ENCODE data around the gene TRAPPC8.
A peak's percentile ranks its signal among the peaks of the same experiment; 100 is the strongest.
"Not testable (repeated sequence)": the region's sequence is repeated elsewhere in the genome, so short reads cannot be mapped to it uniquely, and the experiment has no call there.

Gene TRAPPC8, protein sequence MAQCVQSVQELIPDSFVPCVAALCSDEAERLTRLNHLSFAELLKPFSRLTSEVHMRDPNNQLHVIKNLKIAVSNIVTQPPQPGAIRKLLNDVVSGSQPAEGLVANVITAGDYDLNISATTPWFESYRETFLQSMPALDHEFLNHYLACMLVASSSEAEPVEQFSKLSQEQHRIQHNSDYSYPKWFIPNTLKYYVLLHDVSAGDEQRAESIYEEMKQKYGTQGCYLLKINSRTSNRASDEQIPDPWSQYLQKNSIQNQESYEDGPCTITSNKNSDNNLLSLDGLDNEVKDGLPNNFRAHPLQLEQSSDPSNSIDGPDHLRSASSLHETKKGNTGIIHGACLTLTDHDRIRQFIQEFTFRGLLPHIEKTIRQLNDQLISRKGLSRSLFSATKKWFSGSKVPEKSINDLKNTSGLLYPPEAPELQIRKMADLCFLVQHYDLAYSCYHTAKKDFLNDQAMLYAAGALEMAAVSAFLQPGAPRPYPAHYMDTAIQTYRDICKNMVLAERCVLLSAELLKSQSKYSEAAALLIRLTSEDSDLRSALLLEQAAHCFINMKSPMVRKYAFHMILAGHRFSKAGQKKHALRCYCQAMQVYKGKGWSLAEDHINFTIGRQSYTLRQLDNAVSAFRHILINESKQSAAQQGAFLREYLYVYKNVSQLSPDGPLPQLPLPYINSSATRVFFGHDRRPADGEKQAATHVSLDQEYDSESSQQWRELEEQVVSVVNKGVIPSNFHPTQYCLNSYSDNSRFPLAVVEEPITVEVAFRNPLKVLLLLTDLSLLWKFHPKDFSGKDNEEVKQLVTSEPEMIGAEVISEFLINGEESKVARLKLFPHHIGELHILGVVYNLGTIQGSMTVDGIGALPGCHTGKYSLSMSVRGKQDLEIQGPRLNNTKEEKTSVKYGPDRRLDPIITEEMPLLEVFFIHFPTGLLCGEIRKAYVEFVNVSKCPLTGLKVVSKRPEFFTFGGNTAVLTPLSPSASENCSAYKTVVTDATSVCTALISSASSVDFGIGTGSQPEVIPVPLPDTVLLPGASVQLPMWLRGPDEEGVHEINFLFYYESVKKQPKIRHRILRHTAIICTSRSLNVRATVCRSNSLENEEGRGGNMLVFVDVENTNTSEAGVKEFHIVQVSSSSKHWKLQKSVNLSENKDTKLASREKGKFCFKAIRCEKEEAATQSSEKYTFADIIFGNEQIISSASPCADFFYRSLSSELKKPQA (N-terminal part only)

DNA sequence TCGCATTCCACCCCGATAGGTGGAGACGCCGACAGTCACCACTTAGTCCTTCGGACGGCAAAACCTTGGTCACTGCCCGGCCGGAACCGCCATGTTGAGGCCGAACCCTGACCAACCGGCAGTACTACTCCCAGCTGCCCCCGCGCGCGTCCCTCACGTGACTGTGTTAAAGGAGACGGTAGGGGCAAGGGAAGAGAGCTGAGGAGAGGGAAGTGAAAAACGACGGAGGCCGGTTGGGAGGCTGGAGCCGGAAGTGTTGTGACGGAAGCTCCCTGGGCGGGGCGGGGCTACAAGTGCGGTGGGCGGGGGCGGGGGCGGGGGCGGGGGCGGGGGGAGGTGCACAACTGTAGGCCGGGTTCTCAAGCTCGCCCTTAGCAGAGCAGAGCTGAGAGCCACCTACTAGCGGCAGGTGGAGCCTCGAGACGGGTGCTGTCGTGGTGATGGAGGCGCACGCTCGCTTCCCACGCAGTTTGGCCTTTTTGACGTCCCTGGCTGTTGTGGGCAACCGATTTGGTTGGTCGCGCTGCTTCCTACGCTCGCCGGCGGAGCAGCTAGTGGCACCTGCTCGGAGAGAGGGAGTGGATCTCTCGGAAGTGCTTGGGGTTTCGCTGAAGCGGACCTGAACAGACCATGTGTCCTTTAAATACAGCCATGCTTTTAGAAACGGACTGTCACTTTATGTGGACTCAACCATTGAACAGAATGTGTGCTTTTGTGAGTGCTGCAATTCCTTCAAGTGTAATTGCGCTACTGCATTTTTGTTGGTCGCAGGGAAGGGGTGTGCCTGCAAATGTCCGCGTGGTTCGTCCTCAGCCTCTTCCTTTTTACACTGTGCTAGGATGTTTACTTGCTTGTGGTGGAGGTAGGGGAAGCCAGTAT, at the start of gene TRAPPC8:
TSS of gene TRAPPC8 (minus strand) at position 130 of the 879 bp plus-strand sequence. CDS start 364 bp downstream, outside the sequence.
- DNase-seq: peak; percentile 85 to 92

DNA sequence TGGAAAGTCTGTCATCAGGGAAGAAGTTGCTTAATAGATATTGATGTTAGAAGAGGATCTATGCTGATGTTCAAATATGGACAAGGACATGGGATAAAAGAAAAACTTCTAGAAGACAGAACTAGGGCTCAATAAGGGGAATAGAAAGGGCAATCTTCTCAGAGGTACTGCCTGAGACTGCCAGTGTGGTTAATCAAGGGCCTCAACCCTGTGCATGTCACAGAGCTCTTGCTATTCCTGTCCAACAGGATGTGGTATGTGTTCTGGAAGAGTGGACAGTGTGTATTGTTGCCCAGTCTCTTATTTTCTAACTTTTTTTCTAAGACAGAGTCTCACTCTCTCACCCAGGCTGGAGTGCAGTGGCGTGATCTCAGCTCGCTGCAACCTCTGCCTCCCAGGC, 47.9 kb upstream of the TRAPPC8 start:
- no peak for DNase-seq

DNA sequence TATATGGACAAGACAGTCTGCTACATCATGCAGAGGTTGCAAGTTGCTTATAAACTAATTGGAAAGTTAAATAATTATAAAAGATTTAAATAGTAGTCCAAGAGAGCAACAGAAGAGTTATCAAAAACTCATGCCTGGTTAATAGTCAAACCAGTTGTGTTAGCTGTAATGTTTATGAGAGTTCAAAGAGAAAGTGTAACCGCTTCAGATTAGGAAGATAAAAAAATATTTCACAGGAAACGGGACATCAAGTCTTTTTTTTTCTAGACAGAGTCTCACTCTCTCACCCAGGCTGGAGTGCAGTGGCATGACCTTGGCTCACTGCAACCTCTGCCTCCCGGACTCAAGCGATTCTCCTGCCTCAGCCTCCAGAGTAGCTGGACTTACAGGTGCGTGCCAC, 41.0 kb upstream of the TRAPPC8 start:
- DNase-seq: no peak

DNA sequence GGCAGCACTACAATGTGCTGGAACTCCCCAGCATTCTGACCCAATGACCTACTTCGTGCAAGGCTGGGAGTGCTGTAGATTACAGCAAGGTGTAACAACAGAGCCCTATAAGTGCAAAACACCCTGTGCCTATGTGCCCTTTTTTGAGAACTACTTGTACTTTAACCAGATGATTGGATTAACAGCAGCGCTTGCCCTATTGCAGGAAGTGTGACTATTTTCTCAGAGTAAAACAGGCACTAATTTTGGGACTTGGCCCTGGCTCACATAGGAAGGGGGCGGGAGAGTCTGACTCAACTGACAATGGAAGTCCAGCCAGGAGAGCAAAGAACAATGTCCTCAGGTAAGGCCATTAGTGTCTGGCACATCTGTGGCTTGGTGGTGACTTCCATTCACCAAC, 40.1 kb upstream of the TRAPPC8 start:
- DNase-seq: no peak

DNA sequence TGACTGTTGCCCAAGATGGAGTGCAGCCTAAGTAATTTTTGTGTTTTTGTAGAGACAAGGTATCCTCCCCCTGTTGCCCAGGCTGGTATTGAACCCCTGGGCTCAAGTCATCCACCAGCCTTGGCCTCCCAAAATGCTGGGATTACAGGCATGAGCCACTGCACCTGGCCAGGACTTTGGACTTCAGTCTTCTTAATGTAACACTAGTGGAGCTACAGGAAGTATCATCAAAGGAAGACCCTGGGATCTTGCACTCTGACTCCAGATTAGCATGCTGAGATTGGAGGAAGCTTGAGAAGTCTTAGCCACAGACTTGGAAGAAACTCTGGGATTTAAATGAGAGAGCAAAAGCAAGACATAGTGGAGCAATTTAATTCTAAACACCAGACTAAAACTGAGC, 37.9 kb upstream of the TRAPPC8 start:
- no peak for DNase-seq

DNA sequence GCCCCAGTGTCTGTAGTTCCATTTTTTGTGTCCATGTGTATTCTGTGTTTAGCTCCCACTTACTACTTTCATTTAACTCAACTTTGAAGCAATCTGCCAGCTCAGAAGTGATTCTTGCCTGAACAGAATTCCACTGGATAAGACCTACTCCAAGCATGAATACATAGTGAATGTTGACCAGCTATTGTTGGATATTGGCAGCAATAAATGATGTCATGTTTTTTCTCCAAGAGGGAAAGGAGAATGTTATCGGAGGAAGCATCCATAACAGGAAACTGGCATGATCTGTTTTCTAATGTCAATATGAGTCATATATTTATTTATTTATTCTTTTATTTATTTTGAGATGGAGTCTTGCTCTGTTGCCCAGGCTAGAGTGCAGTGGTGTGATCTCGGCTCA, 36.8 kb upstream of the TRAPPC8 start:
- DNase-seq: no peak

DNA sequence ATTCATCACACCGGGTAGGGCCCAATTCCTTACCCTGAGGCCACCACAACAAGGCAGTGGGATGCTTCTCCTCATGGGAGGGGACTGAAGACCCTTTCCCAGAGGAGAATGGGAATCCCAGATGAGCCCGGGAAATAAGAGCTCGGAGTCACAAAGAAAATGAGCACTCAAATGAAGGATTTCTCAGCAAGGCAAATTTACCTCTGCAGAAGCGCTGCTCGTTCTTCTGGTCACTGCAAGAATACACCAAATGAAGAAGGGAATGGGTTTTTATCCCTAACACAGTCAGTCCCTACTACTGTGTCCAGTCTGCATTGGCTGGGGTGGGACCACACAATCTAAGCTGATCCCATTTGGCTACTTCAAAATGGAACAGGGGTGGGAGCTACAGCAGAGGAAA, 35.7 kb upstream of the TRAPPC8 start:
- DNase-seq: no peak

DNA sequence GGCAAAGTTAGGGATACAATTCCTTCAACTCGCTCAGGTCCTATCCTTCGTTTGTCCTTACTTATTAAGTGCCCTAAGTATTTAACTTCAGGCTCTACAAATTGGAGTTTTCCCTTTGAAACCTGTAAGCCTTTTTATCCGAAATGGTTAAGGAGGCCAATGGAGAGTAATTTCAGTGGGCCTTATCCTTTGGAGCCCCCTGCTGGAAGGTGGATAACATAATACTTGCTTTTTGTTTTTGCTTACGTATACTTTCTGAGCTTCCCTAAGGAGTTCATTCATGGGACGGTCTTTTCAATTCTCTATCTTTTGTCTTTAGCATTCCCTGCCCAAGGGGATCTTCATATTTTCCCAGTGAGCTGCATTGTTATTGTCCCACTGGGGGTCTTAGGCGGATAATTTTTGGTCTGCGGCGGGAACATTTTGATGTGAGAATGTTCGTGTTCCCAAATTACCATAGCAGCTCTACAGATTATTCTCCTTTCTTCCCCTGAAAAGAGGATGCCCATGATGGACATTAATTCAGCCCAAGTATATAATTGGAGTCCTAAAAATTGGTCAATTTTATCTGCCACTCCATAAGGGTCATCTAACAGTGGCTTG, 34.4 kb upstream of the TRAPPC8 start:
- DNase-seq: no peak

DNA sequence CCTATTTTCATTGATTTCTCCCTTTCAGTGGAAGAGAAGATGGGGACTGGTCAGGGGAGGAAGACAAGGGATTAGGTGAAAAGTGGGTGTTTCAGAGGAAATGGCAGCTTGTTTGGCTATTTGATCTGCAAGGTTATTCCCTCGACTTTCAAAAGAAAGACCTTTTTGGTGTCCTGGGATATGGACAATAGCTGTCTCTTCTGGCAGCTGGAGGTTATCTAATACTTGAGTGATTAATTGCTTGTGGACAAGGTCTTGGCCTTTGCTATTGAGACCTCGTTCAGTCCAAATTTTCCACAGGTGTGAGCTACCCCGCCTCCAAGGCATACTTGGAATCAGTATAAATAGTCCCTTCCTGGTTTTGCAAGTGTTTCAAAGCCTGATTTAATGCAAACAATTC, 33.3 kb upstream of the TRAPPC8 start:
- no peak for DNase-seq

DNA sequence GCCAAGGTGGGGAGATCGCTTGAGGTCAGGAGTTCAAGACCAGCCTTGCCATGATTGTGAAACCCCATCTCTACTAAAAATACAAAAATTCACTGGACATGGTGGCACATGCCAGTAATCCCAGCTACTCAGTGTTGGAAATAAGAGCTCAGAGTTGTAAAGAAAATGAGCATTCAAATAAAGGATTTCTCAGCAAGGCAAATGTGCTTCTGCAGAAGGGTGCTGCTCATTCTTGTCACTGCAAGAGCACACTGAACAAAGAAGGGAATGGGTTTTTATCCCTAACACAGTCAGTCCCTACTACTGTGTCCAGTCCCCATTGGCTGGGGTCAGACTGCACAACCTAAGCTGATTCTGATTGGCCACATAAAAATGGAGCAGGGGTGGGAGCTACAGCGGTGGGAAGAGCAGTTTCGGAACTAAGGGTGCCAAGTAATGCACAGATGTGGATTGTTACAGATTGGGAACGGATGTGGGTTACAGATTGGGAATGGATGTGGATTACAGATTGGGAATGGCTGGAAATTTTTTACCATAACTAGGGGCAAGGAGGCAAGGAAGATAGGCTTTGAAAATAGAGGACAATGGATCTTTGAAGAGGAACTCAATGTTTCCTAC, 31.1 kb upstream of the TRAPPC8 start:
- no peak for DNase-seq

DNA sequence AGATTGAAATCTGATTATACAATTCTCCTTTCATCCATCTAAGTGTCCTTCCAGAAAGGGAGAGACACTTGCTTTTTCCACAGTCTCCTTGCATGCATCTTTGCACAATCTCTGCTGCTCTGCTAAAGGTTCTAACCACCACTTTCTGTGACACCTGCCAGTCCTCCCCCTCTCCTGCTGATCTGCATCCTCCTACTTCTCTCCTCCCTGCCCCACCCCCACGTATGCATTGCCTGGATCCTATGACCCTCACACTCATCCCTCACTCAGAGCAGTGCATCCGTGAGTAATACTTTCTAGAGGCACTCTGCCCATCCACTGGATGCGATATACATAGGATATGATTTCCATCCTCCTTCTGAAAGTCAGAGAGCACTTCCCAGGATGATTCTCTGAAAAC, 27.7 kb upstream of the TRAPPC8 start:
- DNase-seq: no peak

DNA sequence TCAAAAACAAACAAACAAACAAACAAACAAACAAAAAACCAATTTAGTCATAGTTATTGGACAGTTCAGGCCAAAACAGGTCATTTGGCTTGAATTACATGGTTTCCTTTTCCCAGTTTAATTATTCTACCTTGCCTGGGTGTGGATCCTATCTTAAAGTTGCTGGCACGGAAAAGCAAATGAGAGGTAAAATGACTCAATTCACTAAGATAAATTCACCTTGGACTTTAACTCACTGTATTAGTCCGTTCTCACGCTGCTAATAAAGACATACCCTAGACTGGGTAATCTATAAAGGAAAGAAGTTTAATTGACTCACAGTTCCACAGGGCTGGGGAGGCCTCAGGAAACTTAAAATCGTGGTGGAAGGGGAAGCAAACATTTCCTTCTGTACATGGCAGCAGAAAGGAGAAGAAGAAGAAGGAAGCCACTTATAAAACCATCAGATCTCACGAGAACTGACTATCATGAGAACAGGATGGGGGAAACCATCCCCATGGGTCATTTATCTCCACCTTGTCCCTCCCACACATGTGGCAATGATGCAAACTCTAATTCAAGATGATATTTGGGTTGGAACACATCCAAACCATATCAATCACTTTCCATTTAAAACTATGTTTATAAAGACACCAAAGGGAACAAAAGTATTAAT, 22.5 kb upstream of the TRAPPC8 start:
- DNase-seq: no peak

DNA sequence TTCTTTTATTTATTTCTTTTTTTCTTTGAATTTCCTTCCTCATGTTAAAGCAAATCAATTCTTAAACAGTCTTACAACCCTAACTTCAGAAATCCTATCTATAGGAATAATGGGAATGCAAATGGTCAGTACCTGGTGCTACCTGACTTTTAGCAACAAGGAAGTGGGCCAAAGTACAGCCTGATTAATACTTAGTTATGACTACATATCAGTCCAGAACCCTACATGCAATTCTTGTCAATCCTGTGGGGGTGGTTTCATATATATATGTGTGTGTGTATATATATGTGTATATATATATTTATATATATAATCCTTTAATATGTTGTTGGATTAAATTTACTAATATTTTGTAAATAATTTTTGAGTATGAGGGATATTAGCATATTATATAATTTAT, 14.8 kb upstream of the TRAPPC8 start:
- DNase-seq: no peak

DNA sequence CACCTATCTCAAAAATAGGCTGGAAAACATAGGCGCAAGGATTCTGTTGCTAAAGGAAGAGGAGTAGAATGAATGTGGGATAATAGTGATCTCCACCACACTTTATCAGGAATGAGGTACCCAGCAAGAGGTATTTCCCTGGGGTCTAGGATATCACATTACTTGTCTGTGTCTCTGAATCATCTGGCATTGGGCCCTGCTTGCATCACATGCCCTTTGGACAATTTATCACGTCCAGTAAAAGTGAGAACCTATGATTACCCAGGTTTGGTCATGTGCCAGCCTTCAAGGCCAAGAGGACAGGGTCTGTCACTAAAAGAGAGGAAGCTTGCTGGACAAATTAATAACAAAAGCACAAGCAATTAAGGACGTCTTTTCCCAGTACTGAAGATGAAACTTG, 11.4 kb upstream of the TRAPPC8 start:
- DNase-seq: no peak

DNA sequence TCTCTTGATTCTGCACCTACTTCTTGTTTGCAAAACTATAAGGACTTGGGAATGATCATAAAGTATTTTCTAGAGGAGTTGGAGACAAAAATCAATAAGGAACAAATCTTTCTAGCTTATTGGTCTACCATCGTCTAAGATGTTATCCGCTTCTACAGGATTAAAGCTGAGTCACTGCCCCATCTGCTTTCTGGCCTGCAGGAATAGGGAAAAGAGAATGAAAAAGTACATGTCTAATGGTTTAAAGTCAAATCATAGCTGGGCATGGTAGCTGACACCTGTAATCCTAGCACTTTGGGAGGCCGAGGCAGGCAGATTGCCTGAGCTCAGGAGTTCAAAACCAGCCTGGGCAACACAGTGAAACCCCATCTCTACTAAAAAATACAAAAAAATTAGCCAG, 10.8 kb upstream of the TRAPPC8 start:
- DNase-seq: not testable (repeated sequence)

DNA sequence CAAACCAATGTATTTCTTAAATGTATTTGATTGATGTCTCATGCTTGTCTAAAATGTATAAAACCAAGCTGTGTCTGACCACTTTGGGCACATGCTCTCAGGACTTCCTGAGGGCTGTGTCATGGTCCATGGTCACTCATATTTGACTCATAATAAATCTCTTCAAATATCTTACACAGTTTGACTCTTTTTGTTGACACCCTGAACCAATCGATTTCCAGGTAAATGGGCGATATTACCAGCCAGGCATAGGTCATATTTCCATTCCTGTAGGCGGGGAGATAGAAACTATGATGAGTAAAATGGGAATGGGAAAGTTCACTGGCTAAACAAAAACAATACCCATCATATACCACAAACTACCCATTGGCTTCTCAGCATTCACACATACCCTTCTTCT, 9.3 kb upstream of the TRAPPC8 start:
- DNase-seq: no peak

DNA sequence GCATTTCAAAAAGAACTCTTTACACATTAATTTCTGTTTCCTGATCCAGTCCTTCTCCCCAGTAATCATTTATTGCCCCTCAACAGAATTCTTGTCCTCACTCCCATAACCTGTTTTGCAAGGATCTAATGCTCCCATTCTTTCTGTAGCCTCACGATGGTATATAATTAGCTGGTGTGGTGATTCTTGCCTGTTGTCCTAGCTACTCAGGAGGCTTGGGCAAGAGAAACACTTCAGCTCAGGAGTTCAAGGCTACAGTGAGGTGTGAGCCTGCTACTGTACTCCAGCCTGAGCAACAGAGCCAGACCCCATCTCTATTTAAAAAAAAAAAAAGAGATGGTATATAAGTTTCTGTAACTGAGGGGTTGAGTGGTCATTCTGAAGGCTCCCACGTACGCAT, 7.7 kb upstream of the TRAPPC8 start:
- no peak for DNase-seq

DNA sequence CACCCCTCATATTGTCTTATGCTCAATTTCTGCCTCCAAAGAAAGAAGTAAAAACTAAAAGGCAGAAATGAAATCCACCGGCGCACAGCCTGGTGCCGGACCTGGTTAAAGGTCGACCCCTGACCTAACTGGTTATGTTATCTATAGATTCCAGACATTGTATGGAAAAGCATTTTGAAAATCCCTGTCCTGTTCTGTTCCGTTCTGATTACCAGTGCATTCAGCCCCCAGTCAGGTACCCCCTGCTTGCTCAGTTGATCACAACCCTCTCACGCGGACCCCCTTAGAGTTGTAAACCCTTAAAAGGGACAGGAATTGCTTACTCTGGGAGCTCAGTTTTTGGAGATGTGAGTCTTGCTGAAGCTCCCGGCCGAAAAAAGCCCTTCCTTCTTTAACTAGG, 5.4 kb upstream of the TRAPPC8 start:
- DNase-seq: not testable (repeated sequence)

DNA sequence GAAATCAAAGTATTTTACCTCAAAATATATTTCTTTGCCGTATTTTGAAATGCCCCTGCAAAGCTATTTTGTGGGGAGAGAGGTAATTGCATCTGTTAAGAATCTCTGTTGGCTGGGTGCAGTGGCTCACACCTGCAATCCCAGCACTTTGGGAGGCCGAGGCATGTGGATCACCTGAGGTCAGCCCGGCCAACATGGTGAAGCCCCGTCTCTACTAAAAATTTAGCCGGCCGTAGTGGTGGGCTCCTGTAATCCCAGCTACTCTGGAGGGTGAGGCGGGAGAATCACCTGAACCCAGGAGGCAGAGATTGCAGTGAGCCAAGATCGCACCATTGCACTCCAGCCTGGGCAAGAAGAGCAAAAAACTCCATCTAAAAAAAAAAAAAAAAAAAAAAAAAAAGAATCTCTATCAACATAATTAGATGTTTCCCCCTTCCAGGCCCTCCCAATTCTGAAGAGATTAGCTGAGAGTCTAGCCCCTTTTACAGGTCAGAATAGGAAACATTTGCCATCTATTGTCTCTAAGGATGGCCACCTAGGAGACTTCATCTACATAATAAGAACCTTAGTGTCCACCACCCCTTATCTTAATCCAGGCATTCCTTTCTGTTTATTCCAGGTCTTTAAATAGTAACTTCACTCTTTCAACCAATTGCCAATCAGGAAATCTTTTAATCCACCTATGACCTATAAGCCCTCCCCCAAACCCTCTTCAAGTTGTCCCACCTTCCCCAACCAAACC, 3.5 kb upstream of the TRAPPC8 start:
- no peak for DNase-seq

Data from cerebellar nuclear complex (tissue), 1 donor.